GM21381 (cell line): Measurements from ENCODE around the gene STMN3.

Source experiments
- ATAC-seq: cut with Tn5 transposase; IDR thresholded peaks from one replicate; pipeline ENCODE4 v1.9.1; 2021; ENCODE audit warnings: mild to moderate bottlenecking, moderate library complexity; ENCODE audit not compliant: unreplicated experiment

Gene STMN3

DNA sequence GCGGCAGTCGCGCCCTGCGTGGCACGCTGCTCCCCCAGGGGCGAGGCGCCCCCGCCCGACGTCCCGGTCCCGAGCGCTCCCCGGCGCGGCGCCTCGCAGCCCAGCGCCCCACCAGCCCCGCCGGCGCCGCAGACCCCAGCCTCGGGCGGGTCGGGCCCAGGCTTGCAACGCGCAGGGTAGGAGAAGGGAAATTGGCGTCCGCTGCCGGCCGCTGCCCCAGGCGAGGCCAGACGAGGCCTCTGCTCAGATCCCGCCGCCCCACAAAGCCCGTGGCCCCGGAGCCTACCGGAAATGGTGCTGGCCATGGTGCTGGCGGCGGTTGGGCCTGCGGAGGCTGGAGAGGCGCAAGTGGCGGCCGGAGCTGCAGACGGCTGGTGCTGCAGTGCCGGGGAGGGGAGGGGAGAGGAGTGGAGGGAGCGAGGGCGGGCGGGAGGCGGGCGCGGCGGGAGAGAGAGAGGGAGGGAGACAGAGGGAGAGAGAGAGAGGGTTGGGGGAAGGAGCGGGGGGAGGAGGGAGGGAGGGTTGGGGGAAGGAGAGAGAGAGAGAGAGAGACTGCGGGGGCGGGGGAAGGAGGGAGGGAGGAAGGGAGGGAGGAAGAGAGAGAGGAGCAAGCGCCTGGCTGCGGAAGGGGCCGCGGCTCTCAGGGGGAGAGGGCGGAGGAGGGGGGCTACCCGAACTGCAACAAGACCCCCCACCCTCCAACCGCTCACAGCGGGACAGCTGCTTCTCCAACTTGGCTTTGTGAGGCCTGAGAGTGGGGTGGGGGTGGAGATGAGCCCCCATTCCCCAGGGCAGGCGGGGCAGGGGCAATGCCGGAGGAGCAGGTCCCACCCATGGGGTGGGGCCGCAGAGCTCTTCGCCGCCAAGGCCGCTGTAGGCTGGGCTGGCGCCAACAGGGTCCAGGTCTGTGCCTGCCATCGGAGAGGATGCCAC is at the start of gene STMN3:
Gene STMN3 (minus strand): TSS at position 384 of the 933 bp plus-strand sequence. CDS start 79 bp downstream, at position 305.
- ATAC-seq: no peak

DNA sequence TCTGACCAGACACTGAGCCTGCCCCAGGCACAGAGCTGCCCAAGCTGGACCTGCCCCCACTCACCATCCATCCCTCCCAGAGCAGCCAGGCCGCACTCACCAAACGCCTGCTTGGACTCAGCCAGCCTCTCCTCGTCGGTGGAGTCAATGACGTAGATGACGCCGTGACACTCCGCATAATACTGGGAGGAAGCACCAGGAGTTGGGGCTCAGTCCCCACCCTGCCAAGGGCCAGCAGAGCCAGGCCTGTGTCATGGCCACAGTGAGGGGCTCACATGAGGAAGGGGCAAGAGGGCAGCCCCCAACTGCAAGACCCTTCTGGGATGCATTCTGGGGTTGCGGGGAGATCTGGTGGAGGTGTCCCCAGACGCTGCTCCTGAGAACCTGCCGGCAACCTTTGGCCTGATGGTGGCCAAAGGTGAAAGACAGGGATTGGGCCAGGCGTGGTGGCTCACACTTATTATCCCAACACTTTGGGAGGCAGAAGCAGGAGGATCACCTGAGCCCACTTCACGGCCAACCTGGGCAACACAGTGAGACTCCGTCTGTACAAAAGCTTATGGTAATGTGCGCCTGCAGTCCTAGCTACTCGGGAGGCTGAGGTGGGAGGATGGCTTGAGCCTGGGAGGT is 48.9 kb upstream of the STMN3 start:
- ATAC-seq: no peak

DNA sequence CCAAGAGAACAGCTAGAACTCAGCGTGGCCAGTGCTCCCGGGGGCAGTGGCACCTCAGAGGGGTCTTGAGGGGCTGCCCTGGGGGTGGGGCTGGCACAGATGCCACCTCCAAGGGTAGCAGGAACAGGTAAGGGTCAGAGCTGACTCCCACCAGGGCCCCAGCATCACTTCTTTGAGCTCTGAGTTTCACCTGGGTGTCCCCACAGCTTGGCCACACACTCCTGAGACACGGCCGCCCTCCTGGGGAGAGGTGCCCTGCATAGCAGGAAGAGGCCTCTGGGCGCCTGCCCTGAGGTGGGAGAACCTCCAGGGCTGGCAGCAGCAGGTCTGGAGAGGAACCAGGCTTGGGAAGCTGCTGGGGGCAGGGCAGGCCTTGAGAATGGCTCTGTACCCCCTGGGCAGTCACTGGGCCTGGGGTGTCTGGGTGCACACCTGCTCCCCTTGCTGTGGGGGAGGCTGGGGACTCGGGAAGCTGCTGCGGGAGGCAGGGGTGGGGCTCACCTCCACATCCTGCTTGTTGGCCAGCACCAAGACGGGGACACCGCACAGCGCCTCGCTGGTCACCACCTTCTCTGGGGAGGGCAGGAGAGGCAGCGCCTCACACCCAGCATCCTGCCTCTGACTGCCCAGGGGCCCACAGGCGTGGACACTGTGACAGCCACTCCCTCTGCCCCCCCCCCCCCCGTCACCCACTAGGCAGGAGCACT is 48.3 kb upstream of the STMN3 start:
- no peak for ATAC-seq

DNA sequence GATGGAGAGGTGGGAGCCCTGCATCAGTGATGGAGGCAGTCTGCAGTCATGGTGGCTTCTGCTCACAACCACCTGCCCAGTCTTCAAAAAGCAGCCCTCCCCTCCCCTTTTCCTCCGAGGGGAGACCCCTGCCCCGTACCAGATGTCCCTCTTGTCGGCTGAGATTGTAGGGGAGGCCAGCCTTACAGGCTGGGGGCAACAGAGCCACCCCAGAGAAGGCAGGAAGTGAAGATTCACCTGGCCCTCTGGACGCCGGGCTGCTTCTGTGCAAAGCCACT is 47.8 kb upstream of the STMN3 start:
- ATAC-seq: no peak

DNA sequence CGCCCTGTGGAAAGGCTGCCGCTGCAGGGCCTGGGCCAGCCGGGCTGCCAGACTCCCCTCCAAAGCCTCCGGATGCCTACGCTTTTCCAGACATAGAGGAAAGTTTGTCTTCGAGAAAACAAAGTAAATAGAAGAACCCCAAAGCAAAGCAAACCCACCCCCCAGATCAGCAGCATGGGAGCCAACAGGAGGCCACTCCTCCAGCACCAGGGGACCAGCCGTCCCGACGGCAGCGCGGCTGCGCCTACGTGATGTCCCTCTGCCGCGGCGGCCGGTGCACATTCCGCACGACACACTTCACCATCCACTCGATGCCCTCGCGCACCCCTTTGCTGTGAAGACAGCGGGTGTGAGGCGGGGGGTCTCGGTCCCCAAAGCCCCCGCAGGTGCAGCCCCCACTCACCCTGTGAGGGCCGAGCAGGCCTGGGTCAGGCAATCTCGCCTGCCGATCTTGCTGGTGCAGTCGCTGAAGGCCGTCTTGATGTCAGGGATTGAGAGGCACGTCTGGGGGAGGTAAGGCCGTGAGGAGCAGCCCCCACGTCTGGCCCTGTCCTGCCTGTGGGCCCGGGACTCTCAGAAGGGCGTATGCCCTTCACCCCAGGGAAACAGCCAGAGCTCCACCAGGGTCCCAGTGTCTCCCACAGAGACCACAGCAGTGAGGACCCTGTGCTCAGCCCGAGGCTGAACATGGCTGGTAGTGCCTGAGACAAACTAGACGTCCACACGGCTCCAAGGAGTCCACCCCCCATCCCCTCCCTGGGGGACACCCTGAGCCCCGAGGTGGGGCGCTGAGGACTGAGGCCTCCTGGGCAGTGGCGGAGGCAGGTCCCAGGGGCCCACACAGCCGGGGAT is 47.2 kb upstream of the STMN3 start:
- ATAC-seq: no peak

DNA sequence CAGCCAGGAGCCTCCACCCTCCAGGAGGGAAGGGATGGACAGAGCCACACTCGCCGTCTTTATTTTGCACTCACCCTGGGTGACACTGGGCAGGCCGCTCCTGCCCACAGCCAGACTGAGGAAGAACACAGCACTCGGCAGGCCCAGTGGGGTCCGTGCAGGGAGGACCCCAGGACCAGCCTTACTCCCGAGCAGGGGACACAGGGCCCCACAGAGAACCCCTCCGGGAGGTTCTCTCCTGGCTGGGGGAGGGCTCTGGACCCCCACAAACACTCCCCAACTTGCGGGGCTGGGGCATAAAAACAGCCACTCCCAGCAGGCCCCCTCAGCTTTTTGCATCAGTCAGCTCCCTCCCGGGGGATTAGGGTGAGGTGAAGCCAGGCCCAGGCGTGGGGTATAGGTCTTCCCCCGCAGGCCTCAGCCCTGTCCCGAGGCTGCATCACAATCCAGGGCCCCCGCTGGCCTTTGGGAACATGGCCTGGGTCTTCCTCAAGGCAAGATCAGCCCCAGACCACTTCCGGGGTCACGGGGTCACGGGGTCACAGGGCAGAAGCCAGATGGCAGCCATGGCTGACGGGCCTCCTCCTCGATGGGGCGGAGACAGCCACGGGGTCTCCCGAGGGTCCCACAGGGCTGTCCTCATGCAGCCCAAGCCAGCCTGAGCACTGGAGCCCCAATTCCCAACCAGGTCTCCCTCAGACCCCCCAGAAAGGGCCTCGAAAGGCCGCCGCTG is 46.4 kb upstream of the STMN3 start:
- no peak for ATAC-seq

DNA sequence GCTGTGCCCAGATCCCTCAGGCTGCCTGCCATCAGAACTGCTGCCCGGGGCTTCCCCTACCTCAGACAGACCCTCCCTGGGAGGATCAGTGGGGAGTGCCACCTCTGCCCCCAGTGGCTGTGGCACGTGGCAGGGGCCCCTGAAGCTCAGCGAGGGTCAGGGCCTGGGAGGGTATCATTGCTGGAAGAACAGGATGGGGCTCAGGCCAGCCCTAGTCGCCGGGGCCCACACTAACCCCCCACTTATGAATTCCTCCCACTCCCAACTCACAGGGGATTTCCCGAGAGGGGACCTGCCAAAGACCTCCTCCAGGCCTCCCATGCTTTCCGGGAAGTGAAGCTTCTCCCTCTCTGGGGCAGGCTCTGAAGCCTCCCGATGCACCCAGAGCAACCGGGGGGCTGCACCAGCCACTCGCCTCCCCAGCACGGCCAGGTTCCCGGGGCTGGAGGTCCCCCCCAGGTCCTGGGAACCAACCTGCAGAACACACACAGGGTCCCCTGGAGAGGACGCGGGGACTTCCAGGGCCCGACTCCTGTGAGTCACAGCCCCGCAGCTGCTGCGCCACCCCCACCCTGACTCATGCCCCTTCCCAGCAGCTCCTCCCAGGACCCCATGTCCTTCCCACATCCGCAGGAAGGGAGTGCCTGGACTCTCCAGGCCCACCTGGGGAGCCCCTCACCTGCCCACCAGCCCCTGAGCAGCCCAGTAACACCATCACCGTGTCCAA is 45.7 kb upstream of the STMN3 start:
- no peak for ATAC-seq

DNA sequence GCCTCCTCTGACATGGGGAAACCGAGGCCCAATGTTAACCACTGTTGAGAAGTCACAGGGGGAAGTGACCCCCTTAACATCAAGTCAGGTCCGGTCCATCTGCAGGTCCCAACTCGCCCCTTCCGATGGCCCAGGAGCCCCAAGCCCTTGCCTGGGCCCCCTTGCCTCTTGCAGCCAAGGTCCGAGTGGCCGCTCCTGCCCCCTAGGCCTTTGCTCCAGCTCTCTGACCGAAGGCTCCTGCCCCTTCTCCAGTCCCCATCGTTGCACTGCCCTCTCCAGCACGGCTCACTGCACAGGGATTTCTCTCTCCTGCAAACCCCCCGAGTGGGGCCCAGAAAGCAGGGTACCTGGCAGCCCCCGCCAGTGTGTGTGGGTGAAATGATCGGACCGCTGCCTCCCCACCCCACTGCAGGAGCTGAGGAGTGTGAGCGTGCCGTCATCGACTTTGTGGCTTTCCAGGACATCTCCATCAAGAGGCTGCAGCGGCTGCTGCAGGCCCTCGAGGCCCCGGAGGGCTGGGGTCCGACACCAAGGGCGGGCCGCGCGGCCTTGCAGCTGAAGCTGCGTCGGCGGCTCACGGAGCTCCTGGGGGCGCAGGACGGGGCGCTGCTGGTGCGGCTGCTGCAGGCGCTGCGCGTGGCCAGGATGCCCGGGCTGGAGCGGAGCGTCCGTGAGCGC is 44.8 kb upstream of the STMN3 start:
- ATAC-seq: no peak

DNA sequence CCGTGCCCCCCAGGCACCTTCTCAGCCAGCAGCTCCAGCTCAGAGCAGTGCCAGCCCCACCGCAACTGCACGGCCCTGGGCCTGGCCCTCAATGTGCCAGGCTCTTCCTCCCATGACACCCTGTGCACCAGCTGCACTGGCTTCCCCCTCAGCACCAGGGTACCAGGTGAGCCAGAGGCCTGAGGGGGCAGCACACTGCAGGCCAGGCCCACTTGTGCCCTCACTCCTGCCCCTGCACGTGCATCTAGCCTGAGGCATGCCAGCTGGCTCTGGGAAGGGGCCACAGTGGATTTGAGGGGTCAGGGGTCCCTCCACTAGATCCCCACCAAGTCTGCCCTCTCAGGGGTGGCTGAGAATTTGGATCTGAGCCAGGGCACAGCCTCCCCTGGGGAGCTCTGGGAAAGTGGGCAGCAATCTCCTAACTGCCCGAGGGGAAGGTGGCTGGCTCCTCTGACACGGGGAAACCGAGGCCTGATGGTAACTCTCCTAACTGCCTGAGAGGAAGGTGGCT is 44.2 kb upstream of the STMN3 start:
- no peak for ATAC-seq

DNA sequence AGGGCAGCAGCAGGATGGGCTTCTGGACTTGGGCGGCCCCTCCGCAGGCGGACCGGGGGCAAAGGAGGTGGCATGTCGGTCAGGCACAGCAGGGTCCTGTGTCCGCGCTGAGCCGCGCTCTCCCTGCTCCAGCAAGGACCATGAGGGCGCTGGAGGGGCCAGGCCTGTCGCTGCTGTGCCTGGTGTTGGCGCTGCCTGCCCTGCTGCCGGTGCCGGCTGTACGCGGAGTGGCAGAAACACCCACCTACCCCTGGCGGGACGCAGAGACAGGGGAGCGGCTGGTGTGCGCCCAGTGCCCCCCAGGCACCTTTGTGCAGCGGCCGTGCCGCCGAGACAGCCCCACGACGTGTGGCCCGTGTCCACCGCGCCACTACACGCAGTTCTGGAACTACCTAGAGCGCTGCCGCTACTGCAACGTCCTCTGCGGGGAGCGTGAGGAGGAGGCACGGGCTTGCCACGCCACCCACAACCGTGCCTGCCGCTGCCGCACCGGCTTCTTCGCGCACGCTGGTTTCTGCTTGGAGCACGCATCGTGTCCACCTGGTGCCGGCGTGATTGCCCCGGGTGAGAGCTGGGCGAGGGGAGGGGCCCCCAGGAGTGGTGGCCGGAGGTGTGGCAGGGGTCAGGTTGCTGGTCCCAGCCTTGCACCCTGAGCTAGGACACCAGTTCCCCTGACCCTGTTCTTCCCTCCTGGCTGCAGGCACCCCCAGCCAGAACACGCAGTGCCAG is 43.6 kb upstream of the STMN3 start, which contains the start of gene TNFRSF6B:
Gene TNFRSF6B (plus strand): TSS at position 25 of the 729 bp plus-strand sequence. CDS start 116 bp downstream, at position 141.
- ATAC-seq: no peak

DNA sequence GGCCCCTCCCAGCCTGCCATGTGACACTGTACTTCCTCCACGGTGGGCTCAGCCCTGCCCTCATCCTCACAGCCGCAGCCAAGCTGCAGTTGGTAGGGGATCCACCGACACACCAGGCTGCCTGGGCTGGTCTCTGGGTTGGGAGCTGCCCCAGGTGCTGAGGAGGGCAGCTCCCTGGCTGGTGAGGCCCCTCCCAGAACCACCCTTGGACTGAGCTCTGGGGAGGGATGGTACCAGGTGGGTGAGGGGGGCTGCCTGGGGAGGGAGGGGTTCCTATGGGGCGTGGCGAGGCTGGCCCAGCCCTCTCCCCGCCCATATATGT is 43.0 kb upstream of the STMN3 start:
- ATAC-seq: no peak

DNA sequence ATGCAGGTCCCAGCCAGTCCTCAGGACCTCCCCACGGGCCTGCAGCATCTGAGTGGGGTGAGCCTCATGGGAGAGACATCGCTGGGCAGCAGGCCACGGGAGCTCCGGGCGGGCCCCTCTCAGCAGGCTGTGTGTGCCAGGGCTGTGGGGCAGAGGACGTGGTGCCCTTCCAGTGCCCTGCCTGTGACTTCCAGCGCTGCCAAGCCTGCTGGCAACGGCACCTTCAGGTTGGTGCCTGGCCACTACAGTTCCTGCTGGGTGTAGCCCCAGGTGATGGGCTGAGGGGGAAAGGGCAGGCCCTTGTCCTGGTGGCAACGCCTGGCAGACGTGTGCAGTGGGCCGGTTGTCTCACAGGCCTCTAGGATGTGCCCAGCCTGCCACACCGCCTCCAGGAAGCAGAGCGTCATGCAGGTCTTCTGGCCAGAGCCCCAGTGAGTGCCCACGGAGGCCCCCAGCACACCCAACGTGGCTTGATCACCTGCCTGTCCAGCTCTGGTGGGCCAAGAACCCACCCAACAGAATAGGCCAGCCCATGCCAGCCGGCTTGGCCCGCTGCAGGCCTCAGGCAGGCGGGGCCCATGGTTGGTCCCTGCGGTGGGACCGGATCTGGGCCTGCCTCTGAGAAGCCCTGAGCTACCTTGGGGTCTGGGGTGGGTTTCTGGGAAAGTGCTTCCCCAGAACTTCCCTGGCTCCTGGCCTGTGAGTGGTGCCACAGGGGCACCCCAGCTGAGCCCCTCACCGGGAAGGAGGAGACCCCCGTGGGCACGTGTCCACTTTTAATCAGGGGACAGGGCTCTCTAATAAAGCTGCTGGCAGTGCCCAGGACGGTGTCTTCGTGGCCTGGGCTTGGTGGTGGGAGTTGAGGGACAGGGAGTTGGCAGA is 42.4 kb upstream of the STMN3 start:
- ATAC-seq: no peak

DNA sequence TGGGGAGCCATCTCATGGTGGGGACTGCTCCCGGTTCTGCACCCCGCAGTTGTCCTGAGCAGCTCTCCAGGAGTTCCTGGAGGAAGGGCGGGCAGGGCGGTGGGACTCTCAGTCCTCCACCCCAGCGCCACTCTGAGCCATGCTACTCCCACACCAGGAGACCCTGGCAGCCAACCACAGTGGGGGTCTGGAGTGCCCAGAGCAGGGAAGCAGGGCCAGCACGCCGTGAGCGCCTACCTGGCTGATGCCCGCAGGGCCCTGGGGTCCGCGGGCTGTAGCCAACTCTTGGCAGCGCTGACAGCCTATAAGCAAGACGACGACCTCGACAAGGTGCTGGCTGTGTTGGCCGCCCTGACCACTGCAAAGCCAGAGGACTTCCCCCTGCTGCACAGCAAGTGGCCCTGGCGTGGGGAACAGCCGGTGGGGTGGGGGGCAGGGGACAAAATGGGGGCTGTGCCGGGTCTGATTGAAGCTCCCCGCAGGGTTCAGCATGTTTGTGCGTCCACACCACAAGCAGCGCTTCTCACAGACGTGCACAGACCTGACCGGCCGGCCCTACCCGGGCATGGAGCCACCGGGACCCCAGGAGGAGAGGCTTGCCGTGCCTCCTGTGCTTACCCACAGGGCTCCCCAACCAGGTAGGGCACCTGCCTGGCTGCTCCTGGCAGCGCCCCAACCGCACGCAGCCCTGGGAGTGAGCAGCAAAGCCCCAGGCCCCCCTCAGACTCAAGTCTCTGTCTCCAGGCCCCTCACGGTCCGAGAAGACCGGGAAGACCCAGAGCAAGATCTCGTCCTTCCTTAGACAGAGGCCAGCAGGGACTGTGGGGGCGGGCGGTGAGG is 41.6 kb upstream of the STMN3 start:
- ATAC-seq: no peak

DNA sequence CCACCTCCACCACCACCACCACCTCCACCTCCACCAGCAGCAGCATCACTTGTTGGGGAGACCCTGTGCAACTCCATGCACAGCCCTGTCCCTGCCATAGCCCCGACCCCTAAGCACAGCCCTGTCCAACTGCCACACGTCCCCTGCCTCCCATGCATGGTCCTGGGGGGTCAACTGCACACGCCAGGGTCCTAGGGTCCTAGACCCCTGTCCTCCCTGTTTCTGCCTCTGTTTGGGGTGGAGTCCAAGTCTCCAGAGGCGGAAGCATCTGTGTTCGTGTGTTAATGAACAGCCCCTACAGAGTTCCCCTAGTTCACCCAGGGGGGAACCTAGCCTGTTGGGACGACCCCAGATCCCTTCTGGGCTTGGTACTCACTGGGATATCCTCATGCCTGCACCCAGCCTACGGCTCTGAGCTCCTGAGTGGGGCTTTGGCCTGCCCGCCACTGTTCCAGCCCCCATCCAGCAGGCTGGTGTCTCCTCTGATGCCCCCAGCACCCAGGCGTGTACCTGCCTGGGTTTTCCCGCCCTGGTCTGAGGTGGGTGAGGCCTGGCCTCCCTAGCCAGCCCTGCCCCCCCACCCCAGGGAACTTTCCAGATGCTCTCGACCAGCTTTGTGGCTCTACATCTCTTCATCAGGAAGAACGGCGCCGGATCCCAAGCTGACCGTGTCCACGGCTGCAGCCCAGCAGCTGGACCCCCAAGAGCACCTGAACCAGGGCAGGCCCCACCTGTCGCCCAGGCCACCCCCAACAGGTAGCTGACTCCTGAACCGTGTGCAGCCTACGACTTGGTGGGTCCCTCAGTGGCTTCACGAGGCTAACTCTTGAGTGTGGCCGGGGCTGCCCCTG is 40.7 kb upstream of the STMN3 start:
- no peak for ATAC-seq

DNA sequence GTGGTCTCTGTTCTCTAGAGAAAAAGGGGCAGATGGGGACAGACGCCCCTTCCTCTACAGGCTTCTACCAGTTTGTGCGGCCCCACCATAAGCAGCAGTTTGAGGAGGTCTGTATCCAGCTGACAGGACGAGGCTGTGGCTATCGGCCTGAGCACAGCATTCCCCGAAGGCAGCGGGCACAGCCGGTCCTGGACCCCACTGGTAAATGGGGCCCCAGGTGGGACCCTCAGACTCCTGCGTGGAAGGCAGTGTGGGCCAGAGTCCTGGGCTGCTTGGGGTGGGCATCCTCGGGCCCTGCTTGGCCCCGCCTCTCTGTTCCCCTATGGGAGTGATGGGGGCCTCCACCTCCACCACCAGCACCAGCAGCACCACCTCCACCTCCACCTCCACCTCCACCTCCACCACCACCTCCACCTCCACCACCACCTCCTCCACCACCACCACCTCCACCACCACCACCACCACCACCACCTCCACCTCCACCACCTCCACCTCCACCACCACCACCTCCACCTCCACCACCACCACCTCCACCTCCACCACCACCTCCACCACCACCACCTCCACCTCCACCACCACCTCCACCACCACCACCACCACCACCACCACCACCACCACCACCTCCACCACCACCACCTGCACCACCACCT is 40.0 kb upstream of the STMN3 start:
- ATAC-seq: no peak
